ENCODE data around the gene DCANP1. TPM values are rescaled to one million over a fixed set of nuclear protein-coding genes. Genes with fewer than 3 reads are reported as not detected.
"Not testable (repeated sequence)": the region's sequence is repeated elsewhere in the genome, so short reads cannot be mapped to it uniquely, and the experiment has no call there.

The DCANP1 gene, protein sequence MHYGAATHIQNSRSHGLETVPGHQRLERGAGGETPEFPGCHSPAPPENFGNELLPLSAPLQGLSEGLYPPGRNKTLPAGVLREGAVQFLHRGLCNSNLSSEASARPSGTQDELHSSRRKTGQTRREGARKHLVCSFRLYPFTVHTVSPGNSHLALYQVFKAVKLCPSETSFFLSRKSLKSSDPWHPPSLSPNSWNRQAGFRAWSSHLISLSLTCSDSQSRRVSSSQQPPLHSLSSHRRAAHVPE
- under 1 TPM in 1 of 2 donors, not detected in 1; 0.05 TPM for total RNA-seq
- polyA plus RNA-seq: not detected

DNA sequence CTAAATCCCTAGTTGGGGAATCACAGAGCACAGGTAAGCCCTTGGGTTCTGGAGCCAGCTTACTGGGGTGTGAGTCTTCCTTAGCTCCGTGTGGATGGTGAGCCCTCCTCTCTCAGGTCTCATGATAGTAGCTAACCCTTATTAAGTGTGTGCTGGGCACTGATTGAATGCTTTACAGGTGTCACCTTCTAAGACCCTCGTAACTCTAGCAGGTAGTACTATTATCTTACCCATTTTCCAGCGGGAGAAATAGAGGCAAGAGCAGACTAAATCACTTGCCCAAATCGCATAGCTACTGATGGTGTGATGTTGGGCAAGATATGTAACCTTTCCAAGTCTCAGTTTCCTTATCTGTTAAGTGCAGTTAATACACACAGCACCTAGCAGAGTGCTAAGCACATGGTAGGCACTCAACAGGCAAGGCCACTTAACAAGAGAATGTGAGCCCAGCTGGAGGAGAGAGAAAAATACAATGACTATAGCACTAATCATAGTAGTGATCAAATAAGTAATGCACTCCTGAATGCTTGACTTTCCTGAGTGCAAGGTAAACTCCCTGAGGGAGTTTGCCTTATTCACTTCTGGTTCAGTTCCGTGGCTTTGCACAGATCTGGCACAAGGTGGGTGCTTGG, at the start of gene DCANP1:
Gene DCANP1, minus strand, starts transcription at position 51 of the 632 bp plus-strand sequence. CDS start 240 bp downstream, outside the sequence.
- Histone ChIP-seq H3K36me3 (ENCODE audit: control insufficient read depth in 4 of 4, insufficient read depth in 3 of 4, low read depth in 1 of 4, low read length in 3 of 4) (no peaks in the 10 kb centered on the region), H3K4me3 (ENCODE audit: low read depth in 1 of 3, low read length in 3 of 3) (no peak within 1 kb of the TSS), H3K9ac (ENCODE audit: low read depth in 1 of 2, low read length in 2 of 2) (no peak within 1 kb of the TSS), H3K9me3 (ENCODE audit: control insufficient read depth in 4 of 4, low read length in 3 of 4) (peaks cover 0 to 4% (median 1%) of the 10 kb centered on the region in 4 donors), H3K4me1 (ENCODE audit: control insufficient read depth in 4 of 4, insufficient read depth in 4 of 4, low read length in 3 of 4) (no peaks in the 10 kb centered on the region), H3K27me3 (ENCODE audit: control insufficient read depth in 4 of 4, insufficient read depth in 4 of 4, low read length in 3 of 4) (no peaks in the 10 kb centered on the region), H3K27ac (ENCODE audit: low read depth in 1 of 2, low read length in 2 of 2) (no peak within 1 kb of the TSS)
- DNase-seq (ENCODE audit: low spot score): no peak
- 83% methylated on average over 5 of the region's 5 CpGs for WGBS
- TF ChIP-seq EGR1 (IDR thresholded peaks at IDR 0.05; ENCODE audit: low read depth in 2 of 2) (no peak), NR2F2 (IDR thresholded peaks at IDR 0.05) (no peak), TAF1 (conservative IDR thresholded peaks at IDR 0.05) (no peak)
- TF ChIP-seq, protein P1, sequence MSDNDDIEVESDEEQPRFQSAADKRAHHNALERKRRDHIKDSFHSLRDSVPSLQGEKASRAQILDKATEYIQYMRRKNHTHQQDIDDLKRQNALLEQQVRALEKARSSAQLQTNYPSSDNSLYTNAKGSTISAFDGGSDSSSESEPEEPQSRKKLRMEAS (IDR thresholded peaks at IDR 0.05): no peak
- TF ChIP-seq, protein P2, sequence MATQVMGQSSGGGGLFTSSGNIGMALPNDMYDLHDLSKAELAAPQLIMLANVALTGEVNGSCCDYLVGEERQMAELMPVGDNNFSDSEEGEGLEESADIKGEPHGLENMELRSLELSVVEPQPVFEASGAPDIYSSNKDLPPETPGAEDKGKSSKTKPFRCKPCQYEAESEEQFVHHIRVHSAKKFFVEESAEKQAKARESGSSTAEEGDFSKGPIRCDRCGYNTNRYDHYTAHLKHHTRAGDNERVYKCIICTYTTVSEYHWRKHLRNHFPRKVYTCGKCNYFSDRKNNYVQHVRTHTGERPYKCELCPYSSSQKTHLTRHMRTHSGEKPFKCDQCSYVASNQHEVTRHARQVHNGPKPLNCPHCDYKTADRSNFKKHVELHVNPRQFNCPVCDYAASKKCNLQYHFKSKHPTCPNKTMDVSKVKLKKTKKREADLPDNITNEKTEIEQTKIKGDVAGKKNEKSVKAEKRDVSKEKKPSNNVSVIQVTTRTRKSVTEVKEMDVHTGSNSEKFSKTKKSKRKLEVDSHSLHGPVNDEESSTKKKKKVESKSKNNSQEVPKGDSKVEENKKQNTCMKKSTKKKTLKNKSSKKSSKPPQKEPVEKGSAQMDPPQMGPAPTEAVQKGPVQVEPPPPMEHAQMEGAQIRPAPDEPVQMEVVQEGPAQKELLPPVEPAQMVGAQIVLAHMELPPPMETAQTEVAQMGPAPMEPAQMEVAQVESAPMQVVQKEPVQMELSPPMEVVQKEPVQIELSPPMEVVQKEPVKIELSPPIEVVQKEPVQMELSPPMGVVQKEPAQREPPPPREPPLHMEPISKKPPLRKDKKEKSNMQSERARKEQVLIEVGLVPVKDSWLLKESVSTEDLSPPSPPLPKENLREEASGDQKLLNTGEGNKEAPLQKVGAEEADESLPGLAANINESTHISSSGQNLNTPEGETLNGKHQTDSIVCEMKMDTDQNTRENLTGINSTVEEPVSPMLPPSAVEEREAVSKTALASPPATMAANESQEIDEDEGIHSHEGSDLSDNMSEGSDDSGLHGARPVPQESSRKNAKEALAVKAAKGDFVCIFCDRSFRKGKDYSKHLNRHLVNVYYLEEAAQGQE (IDR thresholded peaks at IDR 0.05): no peak
- TF ChIP-seq, protein P3, sequence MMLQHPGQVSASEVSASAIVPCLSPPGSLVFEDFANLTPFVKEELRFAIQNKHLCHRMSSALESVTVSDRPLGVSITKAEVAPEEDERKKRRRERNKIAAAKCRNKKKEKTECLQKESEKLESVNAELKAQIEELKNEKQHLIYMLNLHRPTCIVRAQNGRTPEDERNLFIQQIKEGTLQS (IDR thresholded peaks at IDR 0.05): no peak

DNA sequence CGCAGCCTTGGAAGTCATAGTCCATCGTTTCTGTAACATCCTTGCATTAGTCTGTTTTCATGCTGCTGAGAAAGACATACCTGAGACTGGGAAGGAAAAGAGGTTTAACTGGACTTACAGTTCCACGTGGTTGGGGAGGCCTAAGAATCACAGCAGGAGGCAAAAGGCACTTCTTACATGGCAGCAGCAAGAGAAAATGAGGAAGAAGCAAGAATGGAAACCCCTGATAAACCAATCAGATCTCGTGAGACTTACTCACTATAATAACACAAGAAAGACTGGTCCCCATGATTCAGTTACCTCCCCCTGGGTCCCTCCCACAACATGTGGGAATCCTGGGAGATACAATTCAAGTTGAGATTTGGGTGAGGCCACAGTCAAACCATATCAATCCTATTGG, 48.4 kb upstream of the DCANP1 start:
- not testable (repeated sequence) for H3K4me3 ChIP-seq (ENCODE audit: low read depth in 1 of 3, low read length in 3 of 3); H3K27ac ChIP-seq (ENCODE audit: low read depth in 1 of 2, low read length in 2 of 2); DNase-seq (ENCODE audit: low spot score); H3K9ac ChIP-seq (ENCODE audit: low read depth in 1 of 2, low read length in 2 of 2); H3K9me3 ChIP-seq (ENCODE audit: control insufficient read depth in 4 of 4, low read length in 3 of 4); H3K36me3 ChIP-seq (ENCODE audit: control insufficient read depth in 4 of 4, insufficient read depth in 3 of 4, low read depth in 1 of 4, low read length in 3 of 4); H3K4me1 ChIP-seq (ENCODE audit: control insufficient read depth in 4 of 4, insufficient read depth in 4 of 4, low read length in 3 of 4)
- WGBS: 77% methylated on average over 4 of the region's 4 CpGs
- H3K27me3 ChIP-seq (ENCODE audit: control insufficient read depth in 4 of 4, insufficient read depth in 4 of 4, low read length in 3 of 4): peaks cover 0 to 13% (median 5%) of the 10 kb centered on the region in 4 donors

DNA sequence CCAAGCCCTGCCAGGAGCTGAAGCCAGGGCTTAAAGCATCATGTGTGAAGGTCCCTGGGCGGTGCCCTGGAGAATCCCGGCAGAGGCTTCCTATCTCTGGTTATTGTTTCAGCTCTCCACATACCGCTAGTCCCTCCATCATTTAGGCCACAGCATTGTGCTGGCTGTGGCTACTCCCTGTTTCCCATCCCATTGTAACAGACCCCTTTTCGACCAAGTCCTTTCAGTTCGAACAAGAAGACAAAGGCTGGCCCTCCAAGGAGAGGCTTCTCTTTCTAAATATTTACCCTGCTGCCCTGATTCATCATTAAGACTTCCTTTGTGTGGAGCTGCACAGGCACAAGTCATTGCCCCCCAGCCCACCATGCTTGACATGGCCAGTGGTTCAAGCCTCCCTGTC, 47.0 kb upstream of the DCANP1 start:
- TF ChIP-seq, protein P3 (IDR thresholded peaks at IDR 0.05): no peak
- TF ChIP-seq, protein P1 (IDR thresholded peaks at IDR 0.05): no peak
- no peak for TF ChIP-seq RXRA (IDR thresholded peaks at IDR 0.05)
- no peak for TF ChIP-seq FOXA2 (IDR thresholded peaks at IDR 0.05)
- TF ChIP-seq, protein P4, sequence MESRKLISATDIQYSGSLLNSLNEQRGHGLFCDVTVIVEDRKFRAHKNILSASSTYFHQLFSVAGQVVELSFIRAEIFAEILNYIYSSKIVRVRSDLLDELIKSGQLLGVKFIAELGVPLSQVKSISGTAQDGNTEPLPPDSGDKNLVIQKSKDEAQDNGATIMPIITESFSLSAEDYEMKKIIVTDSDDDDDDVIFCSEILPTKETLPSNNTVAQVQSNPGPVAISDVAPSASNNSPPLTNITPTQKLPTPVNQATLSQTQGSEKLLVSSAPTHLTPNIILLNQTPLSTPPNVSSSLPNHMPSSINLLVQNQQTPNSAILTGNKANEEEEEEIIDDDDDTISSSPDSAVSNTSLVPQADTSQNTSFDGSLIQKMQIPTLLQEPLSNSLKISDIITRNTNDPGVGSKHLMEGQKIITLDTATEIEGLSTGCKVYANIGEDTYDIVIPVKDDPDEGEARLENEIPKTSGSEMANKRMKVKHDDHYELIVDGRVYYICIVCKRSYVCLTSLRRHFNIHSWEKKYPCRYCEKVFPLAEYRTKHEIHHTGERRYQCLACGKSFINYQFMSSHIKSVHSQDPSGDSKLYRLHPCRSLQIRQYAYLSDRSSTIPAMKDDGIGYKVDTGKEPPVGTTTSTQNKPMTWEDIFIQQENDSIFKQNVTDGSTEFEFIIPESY (IDR thresholded peaks at IDR 0.05): no peak
- TF ChIP-seq RAD21 (IDR thresholded peaks at IDR 0.05): no peak
- TF ChIP-seq JUND (IDR thresholded peaks at IDR 0.05): no peak
- no peak for TF ChIP-seq SP1 (IDR thresholded peaks at IDR 0.05)
- no peak for TF ChIP-seq HNF4A (conservative IDR thresholded peaks at IDR 0.05)
- TF ChIP-seq TAF1 (conservative IDR thresholded peaks at IDR 0.05): no peak
- TF ChIP-seq GABPA (IDR thresholded peaks at IDR 0.05 in 1 of 2, conservative IDR thresholded peaks at IDR 0.05 in 1 of 2): no peak
- no peak for TF ChIP-seq EGR1 (IDR thresholded peaks at IDR 0.05; ENCODE audit: low read depth in 2 of 2)
- TF ChIP-seq HNF4G (IDR thresholded peaks at IDR 0.05): no peak
- TF ChIP-seq NR2F2 (IDR thresholded peaks at IDR 0.05): no peak
- no peak for TF ChIP-seq YY1 (IDR thresholded peaks at IDR 0.05)
- no peak for TF ChIP-seq FOXA1 (IDR thresholded peaks at IDR 0.05)
- Histone ChIP-seq H3K4me1 (ENCODE audit: control insufficient read depth in 4 of 4, insufficient read depth in 4 of 4, low read length in 3 of 4) (peaks cover under 1 to 12% (median 7%) of the 10 kb centered on the region in 4 donors), H3K27me3 (ENCODE audit: control insufficient read depth in 4 of 4, insufficient read depth in 4 of 4, low read length in 3 of 4) (peaks cover 2 to 13% (median 12%) of the 10 kb centered on the region in 4 donors), H3K4me3 (ENCODE audit: low read depth in 1 of 3, low read length in 3 of 3) (no peak overlapping the region), H3K9me3 (ENCODE audit: control insufficient read depth in 4 of 4, low read length in 3 of 4) (no peaks in the 10 kb centered on the region), H3K27ac (ENCODE audit: low read depth in 1 of 2, low read length in 2 of 2) (no peak overlapping the region), H3K9ac (ENCODE audit: low read depth in 1 of 2, low read length in 2 of 2) (no peak overlapping the region), H3K36me3 (ENCODE audit: control insufficient read depth in 4 of 4, insufficient read depth in 3 of 4, low read depth in 1 of 4, low read length in 3 of 4) (no peaks in the 10 kb centered on the region)
- DNase-seq (ENCODE audit: low spot score): no peak
- WGBS: 71% methylated on average over 5 of the region's 5 CpGs
